GM23338 (cell line): ENCODE measurements around the gene TRIM59. TPM values are rescaled to one million over a fixed set of nuclear protein-coding genes. Genes with fewer than 3 reads are reported as not detected.

Experiments used
- ATAC-seq: fragments of 200-7000 bp; cut with Tn5 transposase; 3 replicates; pipeline ENCODE4 v1.9.1; 2020
- DNase-seq: peaks from one replicate; pipeline ENCODE4 v3.0.0-alpha.2; 2015; ENCODE audit warnings: low spot score
- H2AFZ ChIP-seq: fragments of 200-600 bp; sonication (generic); 2 replicates; pipeline ENCODE4 v1.8.0; 2016; ENCODE audit warnings: antibody characterized with exemption, mild to moderate bottlenecking, moderate library complexity
- H3F3A ChIP-seq: fragments of 200-600 bp; sonication (generic); replicated peaks from 2 replicates; pipeline ENCODE4 v1.8.0; 2017; ENCODE audit warnings: antibody characterized with exemption, mixed run types, low read depth
- H3K27ac ChIP-seq: fragments of 200-600 bp; sonication (generic); 2 replicates; pipeline ENCODE4 v1.6.1; 2016; ENCODE audit warnings: low read depth
- H3K27me3 ChIP-seq: fragments of 200-600 bp; sonication (generic); 2 replicates; pipeline ENCODE4 v1.8.0; 2016; ENCODE audit warnings: mild to moderate bottlenecking, mixed run types, moderate library complexity; ENCODE audit not compliant: insufficient read depth
- H3K36me3 ChIP-seq: fragments of 200-600 bp; sonication (generic); 2 replicates; pipeline ENCODE4 v1.8.0; 2016; ENCODE audit warnings: mild to moderate bottlenecking; ENCODE audit not compliant: insufficient read depth
- H3K4me1 ChIP-seq: fragments of 200-600 bp; sonication (generic); 2 replicates; pipeline ENCODE4 v1.8.0; 2016; ENCODE audit warnings: mild to moderate bottlenecking, moderate library complexity; ENCODE audit not compliant: insufficient read depth
- H3K4me2 ChIP-seq: fragments of 200-600 bp; sonication (generic); 2 replicates; pipeline ENCODE4 v1.7.1; 2017; ENCODE audit warnings: mixed run types
- H3K4me3 ChIP-seq: fragments of 200-600 bp; sonication (generic); 2 replicates; pipeline ENCODE4 v1.6.1; 2016; ENCODE audit warnings: mixed run types
- H3K79me2 ChIP-seq: fragments of 200-600 bp; sonication (generic); replicated peaks from 2 replicates; pipeline ENCODE4 v1.8.0; 2017; ENCODE audit warnings: mild to moderate bottlenecking; ENCODE audit not compliant: insufficient read depth
- H3K9me2 ChIP-seq: fragments of 200-600 bp; sonication (generic); 2 replicates; pipeline ENCODE4 v1.8.0; 2017; ENCODE audit not compliant: insufficient read depth
- H4K20me1 ChIP-seq: fragments of 200-600 bp; sonication (generic); replicated peaks from 2 replicates; pipeline ENCODE4 v1.8.0; 2017; ENCODE audit warnings: mild to moderate bottlenecking; ENCODE audit not compliant: insufficient read depth
- H3K27ac Mint-ChIP-seq: 2 replicates; pipeline ENCODE4 v1.8.0; 2020; ENCODE audit warnings: inconsistent platforms, mild to moderate bottlenecking, moderate library complexity, mixed read lengths
- H3K27me3 Mint-ChIP-seq: 3 replicates; pipeline ENCODE4 v1.8.0; 2022; ENCODE audit warnings: low read depth, mild to moderate bottlenecking, moderate library complexity, mixed read lengths, inconsistent platforms; ENCODE audit not compliant: insufficient read depth, poor library complexity
- H3K36me3 Mint-ChIP-seq: 3 replicates; pipeline ENCODE4 v1.8.0; 2021; ENCODE audit warnings: low read depth, mild to moderate bottlenecking, inconsistent platforms, moderate library complexity, mixed read lengths
- H3K4me1 Mint-ChIP-seq: 3 replicates; pipeline ENCODE4 v1.8.0; 2020; ENCODE audit warnings: mild to moderate bottlenecking, inconsistent platforms, mixed read lengths
- H3K4me3 Mint-ChIP-seq: 3 replicates; pipeline ENCODE4 v1.8.0; 2021; ENCODE audit warnings: moderate library complexity, mild to moderate bottlenecking, inconsistent platforms, mixed read lengths
- H3K9me3 Mint-ChIP-seq: 3 replicates; pipeline ENCODE4 v1.8.0; 2020; ENCODE audit warnings: moderate library complexity, mild to moderate bottlenecking, inconsistent platforms, mixed read lengths
- CREB1 ChIP-seq: fragments of 250-450 bp; sonication (Bioruptor Pico); IDR thresholded peaks from 2 replicates; pipeline ENCODE4 v1.5.0; 2020; ENCODE audit warnings: low read depth, mild to moderate bottlenecking, moderate library complexity
- EZH2 ChIP-seq: fragments of 200-600 bp; sonication (generic); IDR thresholded peaks from one replicate; pipeline ENCODE4 v1.8.0; 2017; ENCODE audit warnings: antibody characterized with exemption, mild to moderate bottlenecking, low read depth; ENCODE audit not compliant: unreplicated experiment
- ZNF331 ChIP-seq: fragments of 250-450 bp; sonication (Bioruptor Pico); IDR thresholded peaks from 2 replicates; pipeline ENCODE4 v1.5.0; 2020; ENCODE audit warnings: low read depth, mild to moderate bottlenecking, moderate library complexity
- polyA plus RNA-seq: library from polyadenylated mRNA; unstranded; fragments of >200 nt; fragmentation: Nextera tagmentation; extraction: Ambion mirVana; gene quantifications from 2 replicates; pipeline ENCODE4 v1.2.1, GENCODE V29; 2016
- total RNA-seq: library from RNA; depleted of rRNA; stranded (reverse); fragments of >200 nt; shearing (Covaris generic); gene quantifications from 2 replicates; pipeline ENCODE4 v1.2.3, GENCODE V29; 2014
- TF ChIP-seq, protein P1 (sequence below): fragments of 250-450 bp; sonication (Bioruptor Pico); IDR thresholded peaks from 2 replicates; pipeline ENCODE4 v1.5.0; 2020; ENCODE audit warnings: mild to moderate bottlenecking, moderate library complexity
- TF ChIP-seq, protein P2 (sequence below), 2 experiments: fragments of 200-600 bp in 1 of 2; sonication (generic) in 1 of 2; conservative IDR thresholded peaks; 2 replicates each; pipeline versions ENCODE4 v1.5.1 to v1.6.1; 2016 to 2017; ENCODE audit warnings: antibody characterized with exemption in 2 of 2, low read depth in 2 of 2, mild to moderate bottlenecking in 2 of 2, moderate library complexity in 1 of 2

Gene TRIM59
- total and polyA plus RNA-seq, 2 experiments from 2014 or later, result 46.2 to 98.6 TPM

DNA sequence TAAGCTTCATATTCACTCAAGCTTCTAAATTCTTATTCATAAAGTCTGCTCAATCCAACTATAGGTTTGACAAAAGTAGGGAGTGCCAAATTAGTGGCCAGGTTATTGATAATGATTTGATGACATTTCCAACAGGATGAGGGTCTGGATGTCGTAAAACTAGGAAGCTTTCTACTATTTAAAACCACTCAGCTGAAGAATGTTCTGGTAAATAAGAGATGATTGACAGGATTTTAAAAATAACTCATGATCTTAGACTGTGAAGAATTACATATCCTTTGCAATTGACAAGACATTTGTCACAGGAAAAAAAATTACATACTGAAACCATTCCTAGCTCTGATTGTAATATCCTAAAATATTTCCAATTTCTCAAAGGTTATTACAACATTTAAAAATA lies 15.4 kb upstream of the TRIM59 start (continued):
- TF ChIP-seq, protein P1, sequence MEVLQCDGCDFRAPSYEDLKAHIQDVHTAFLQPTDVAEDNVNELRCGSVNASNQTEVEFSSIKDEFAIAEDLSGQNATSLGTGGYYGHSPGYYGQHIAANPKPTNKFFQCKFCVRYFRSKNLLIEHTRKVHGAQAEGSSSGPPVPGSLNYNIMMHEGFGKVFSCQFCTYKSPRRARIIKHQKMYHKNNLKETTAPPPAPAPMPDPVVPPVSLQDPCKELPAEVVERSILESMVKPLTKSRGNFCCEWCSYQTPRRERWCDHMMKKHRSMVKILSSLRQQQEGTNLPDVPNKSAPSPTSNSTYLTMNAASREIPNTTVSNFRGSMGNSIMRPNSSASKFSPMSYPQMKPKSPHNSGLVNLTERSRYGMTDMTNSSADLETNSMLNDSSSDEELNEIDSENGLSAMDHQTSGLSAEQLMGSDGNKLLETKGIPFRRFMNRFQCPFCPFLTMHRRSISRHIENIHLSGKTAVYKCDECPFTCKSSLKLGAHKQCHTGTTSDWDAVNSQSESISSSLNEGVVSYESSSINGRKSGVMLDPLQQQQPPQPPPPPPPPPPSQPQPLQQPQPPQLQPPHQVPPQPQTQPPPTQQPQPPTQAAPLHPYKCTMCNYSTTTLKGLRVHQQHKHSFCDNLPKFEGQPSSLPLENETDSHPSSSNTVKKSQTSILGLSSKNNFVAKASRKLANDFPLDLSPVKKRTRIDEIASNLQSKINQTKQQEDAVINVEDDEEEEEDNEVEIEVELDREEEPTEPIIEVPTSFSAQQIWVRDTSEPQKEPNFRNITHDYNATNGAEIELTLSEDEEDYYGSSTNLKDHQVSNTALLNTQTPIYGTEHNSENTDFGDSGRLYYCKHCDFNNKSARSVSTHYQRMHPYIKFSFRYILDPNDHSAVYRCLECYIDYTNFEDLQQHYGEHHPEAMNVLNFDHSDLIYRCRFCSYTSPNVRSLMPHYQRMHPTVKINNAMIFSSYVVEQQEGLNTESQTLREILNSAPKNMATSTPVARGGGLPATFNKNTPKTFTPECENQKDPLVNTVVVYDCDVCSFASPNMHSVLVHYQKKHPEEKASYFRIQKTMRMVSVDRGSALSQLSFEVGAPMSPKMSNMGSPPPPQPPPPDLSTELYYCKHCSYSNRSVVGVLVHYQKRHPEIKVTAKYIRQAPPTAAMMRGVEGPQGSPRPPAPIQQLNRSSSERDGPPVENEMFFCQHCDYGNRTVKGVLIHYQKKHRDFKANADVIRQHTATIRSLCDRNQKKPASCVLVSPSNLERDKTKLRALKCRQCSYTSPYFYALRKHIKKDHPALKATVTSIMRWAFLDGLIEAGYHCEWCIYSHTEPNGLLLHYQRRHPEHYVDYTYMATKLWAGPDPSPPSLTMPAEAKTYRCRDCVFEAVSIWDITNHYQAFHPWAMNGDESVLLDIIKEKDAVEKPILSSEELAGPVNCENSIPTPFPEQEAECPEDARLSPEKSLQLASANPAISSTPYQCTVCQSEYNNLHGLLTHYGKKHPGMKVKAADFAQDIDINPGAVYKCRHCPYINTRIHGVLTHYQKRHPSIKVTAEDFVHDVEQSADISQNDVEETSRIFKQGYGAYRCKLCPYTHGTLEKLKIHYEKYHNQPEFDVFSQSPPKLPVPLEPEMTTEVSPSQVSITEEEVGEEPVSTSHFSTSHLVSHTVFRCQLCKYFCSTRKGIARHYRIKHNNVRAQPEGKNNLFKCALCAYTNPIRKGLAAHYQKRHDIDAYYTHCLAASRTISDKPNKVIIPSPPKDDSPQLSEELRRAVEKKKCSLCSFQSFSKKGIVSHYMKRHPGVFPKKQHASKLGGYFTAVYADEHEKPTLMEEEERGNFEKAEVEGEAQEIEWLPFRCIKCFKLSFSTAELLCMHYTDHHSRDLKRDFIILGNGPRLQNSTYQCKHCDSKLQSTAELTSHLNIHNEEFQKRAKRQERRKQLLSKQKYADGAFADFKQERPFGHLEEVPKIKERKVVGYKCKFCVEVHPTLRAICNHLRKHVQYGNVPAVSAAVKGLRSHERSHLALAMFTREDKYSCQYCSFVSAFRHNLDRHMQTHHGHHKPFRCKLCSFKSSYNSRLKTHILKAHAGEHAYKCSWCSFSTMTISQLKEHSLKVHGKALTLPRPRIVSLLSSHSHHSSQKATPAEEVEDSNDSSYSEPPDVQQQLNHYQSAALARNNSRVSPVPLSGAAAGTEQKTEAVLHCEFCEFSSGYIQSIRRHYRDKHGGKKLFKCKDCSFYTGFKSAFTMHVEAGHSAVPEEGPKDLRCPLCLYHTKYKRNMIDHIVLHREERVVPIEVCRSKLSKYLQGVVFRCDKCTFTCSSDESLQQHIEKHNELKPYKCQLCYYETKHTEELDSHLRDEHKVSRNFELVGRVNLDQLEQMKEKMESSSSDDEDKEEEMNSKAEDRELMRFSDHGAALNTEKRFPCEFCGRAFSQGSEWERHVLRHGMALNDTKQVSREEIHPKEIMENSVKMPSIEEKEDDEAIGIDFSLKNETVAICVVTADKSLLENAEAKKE, result no peak

DNA sequence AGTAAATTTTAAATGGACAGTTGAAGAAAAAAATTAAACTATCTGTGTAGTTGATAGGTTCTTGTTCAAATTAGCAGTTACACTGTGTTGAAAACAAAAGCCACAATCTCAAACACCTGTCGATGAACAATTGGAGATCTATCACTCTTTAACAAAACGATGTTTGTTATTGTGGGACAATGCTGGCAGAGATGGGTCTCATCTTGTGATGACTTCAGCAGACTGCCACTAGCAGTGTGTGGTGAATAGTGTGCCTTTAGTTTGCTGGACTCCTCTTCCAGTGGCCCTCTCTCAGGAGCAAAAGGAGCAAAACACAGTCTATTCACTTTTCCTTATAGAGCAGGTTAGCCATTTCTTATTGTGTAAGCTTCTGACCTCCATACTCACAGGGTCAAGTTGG lies 14.7 kb upstream of the TRIM59 start:
- Mint-ChIP-seq H3K36me3 (no peaks in the 10 kb centered on the region; the same call in 2 of the 3 replicates), H3K27me3 (peaks cover 2% of the 10 kb centered on the region), H3K4me1 (peaks cover 4% of the 10 kb centered on the region), H3K9me3 (peaks cover 18% of the 10 kb centered on the region), H3K27ac (no peak overlapping the region), H3K4me3 (no peak overlapping the region)
- Histone ChIP-seq H3K4me1 (no peaks in the 10 kb centered on the region), H3K27me3 (no peaks in the 10 kb centered on the region; the same call in 1 of the 2 replicates), H3K36me3 (no peaks in the 10 kb centered on the region), H2AFZ (no peak overlapping the region), H3K79me2 (no peaks in the 10 kb centered on the region), H4K20me1 (no peaks in the 10 kb centered on the region), H3K4me3 (no peak overlapping the region), H3K9me2 (no peaks in the 10 kb centered on the region), H3K27ac (no peak overlapping the region), H3K4me2 (no peak overlapping the region), H3F3A (no peaks in the 10 kb centered on the region)
- TF ChIP-seq ZNF331 (CRISPR knock-in tag) (no peak), CREB1 (CRISPR knock-in tag) (no peak), EZH2 (no peak)
- TF ChIP-seq, protein P2, sequence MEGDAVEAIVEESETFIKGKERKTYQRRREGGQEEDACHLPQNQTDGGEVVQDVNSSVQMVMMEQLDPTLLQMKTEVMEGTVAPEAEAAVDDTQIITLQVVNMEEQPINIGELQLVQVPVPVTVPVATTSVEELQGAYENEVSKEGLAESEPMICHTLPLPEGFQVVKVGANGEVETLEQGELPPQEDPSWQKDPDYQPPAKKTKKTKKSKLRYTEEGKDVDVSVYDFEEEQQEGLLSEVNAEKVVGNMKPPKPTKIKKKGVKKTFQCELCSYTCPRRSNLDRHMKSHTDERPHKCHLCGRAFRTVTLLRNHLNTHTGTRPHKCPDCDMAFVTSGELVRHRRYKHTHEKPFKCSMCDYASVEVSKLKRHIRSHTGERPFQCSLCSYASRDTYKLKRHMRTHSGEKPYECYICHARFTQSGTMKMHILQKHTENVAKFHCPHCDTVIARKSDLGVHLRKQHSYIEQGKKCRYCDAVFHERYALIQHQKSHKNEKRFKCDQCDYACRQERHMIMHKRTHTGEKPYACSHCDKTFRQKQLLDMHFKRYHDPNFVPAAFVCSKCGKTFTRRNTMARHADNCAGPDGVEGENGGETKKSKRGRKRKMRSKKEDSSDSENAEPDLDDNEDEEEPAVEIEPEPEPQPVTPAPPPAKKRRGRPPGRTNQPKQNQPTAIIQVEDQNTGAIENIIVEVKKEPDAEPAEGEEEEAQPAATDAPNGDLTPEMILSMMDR (conservative IDR thresholded peaks at IDR 0.05; ENCODE audit: low read depth in 2 of 2), result no peak
- DNase-seq, result no peak
- ATAC-seq, result no peak
